MCF 10A (cell line): ENCODE data around the gene CDK10. TPM values are rescaled to one million over a fixed set of nuclear protein-coding genes. Genes with fewer than 3 reads are reported as not detected.

ENCODE experiments used
- BruUV-seq: library from RNA; stranded (reverse); fragments of 400-500 nt; replicated peaks from 2 replicates; lab custom pipeline; 2021; lab: Mats Ljungman, UMichigan
- CTCF ChIA-PET: fragments of 300-600 bp; sonication (Branson Sonifier 250); formaldehyde crosslinking; extraction: SDS; loops from one replicate; lab custom pipeline; 2021; ENCODE audit warnings: antibody characterized with exemption, inconsistent platforms; lab: Yijun Ruan, JAX
- POLR2A ChIA-PET: fragments of 300-600, 350-650 bp; sonication (Branson Sonifier 250); formaldehyde crosslinking; extraction: SDS; loops from one replicate; lab custom pipeline; 2020; ENCODE audit warnings: antibody characterized with exemption, inconsistent platforms; lab: Yijun Ruan, JAX
- DNase-seq: peaks from one replicate; pipeline ENCODE4 v3.0.0-alpha.2; 2018; ENCODE audit not compliant: unreplicated experiment
- H3K27ac Mint-ChIP-seq: one replicate; pipeline ENCODE4 v1.8.0; 2022; ENCODE audit warnings: mild to moderate bottlenecking, low read depth, mixed read lengths; ENCODE audit not compliant: unreplicated experiment
- H3K27me3 Mint-ChIP-seq: one replicate; pipeline ENCODE4 v1.8.0; 2022; ENCODE audit warnings: mixed read lengths; ENCODE audit not compliant: insufficient read depth, unreplicated experiment
- H3K36me3 Mint-ChIP-seq: one replicate; pipeline ENCODE4 v1.8.0; 2022; ENCODE audit warnings: mild to moderate bottlenecking, moderate library complexity, mixed read lengths; ENCODE audit not compliant: insufficient read depth, unreplicated experiment
- H3K4me1 Mint-ChIP-seq: one replicate; pipeline ENCODE4 v1.8.0; 2022; ENCODE audit warnings: mixed read lengths; ENCODE audit not compliant: insufficient read depth, unreplicated experiment
- H3K4me3 Mint-ChIP-seq: one replicate; pipeline ENCODE4 v1.8.0; 2022; ENCODE audit warnings: mild to moderate bottlenecking, moderate library complexity, mixed read lengths; ENCODE audit not compliant: unreplicated experiment
- H3K9me3 Mint-ChIP-seq: one replicate; pipeline ENCODE4 v1.8.0; 2022; ENCODE audit warnings: mixed read lengths; ENCODE audit not compliant: unreplicated experiment
- intact Hi-C: fragments of 100-400 bp; cut with micrococcal nuclease; formaldehyde crosslinking; loops from 2 replicates; pipeline ENCODE4 v1.14.1; 2022
- total RNA-seq: library from RNA; stranded (reverse); gene quantifications from 2 replicates; pipeline ENCODE4 v1.2.3, GENCODE V29; 2022
- TF ChIP-seq, protein P1 (sequence below): fragments of 200-600 bp; IDR thresholded peaks from one replicate; pipeline ENCODE4 v1.8.0; 2022; ENCODE audit warnings: antibody characterized with exemption, mild to moderate bottlenecking; ENCODE audit not compliant: unreplicated experiment

CDK10 gene
- total RNA-seq, 1 experiment from 2014 or later = 83.4 TPM

DNA sequence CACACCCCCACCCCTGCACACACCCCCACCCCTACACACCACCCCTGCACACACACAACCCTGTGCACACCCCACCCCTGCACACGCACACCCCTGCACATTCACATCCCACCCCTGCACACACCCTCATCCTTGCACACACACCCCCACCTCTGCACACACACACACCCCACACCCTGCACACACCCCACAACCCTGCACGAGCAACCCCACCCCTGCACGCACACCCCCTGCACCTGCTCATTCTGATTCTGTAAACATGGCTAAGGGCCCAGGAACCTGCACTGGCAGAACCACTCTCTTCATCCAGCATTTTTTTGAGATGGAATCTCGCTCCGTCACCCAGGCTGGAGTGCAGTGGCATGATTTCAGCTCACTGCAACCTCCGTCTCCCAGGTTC, 47.1 kb upstream of the CDK10 start:
- Mint-ChIP-seq H3K4me1 (peaks cover 8% of the 10 kb centered on the region), H3K27ac (no peak overlapping the region), H3K9me3 (no peaks in the 10 kb centered on the region), H3K27me3 (no peaks in the 10 kb centered on the region), H3K36me3 (no peaks in the 10 kb centered on the region), H3K4me3 (no peak overlapping the region)
- no TSS peak for BruUV-seq
- ChIA-PET CTCF (interaction anchor here (0.6 to 4.7 kb wide), 3 partner anchors 24 to 135 kb away, joined by 3 to 27 read pairs (median 4); no protein-coding TSS in a partner anchor), POLR2A (no interaction called here)
- TF ChIP-seq, protein P1, sequence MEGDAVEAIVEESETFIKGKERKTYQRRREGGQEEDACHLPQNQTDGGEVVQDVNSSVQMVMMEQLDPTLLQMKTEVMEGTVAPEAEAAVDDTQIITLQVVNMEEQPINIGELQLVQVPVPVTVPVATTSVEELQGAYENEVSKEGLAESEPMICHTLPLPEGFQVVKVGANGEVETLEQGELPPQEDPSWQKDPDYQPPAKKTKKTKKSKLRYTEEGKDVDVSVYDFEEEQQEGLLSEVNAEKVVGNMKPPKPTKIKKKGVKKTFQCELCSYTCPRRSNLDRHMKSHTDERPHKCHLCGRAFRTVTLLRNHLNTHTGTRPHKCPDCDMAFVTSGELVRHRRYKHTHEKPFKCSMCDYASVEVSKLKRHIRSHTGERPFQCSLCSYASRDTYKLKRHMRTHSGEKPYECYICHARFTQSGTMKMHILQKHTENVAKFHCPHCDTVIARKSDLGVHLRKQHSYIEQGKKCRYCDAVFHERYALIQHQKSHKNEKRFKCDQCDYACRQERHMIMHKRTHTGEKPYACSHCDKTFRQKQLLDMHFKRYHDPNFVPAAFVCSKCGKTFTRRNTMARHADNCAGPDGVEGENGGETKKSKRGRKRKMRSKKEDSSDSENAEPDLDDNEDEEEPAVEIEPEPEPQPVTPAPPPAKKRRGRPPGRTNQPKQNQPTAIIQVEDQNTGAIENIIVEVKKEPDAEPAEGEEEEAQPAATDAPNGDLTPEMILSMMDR = no peak
- intact Hi-C loops = no loop called here
- no peak for DNase-seq

DNA sequence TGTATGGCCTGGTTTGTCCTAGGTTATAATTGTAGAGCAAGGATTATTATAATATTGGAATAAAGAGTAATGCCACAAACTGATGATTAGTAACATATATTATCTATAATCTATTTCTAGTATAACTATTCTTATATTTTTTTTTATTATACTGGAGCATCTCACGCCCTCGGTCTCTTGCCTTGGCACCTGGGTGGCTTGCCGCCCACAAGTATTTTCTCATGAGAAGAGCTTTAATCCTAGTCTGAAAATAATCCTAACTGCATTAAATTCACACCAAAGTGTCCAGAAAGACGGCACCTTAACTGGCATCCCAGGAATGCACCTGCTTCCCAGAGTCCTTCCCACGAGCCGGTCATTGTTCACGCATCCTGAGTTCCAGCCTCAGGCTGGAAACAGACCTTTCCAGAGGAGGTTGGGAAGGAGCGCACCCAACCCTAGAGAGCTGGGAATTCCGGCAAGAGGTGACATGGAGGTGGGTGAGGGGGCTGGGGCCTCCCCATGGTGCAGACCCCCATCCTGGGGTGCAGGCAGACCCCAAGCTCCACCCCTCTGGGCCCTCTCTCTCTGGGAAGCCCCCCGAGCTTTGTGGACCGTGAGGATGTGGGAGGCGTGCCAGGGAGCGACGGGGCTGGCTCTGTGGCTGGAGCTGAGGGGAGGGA, 44.9 kb upstream of the CDK10 start:
- peaks cover 18% of the 10 kb centered on the region for H3K36me3 Mint-ChIP-seq
- CTCF ChIA-PET = interaction anchor here (0.6 to 4.7 kb wide), 26 partner anchors 8 to 531 kb away, joined by 3 to 27 read pairs (median 4); partner anchors contain the start of genes CPNE7, DPEP1 and ZNF778
- intact Hi-C loops = loop anchor here (1.0 to 2.0 kb wide), 4 partner anchors 26 to 67 kb away; no protein-coding TSS in a partner anchor
- POLR2A ChIA-PET = interaction anchor here (1.2 to 1.6 kb wide), 6 partner anchors 17 to 133 kb away, joined by 3 to 5 read pairs (median 4); partner anchors contain the start of gene SPG7
- no peak overlapping the region for H3K27ac Mint-ChIP-seq
- H3K9me3 Mint-ChIP-seq = no peaks in the 10 kb centered on the region
- BruUV-seq = no TSS peak
- H3K27me3 Mint-ChIP-seq = no peaks in the 10 kb centered on the region
- TF ChIP-seq, protein P1 = no peak
- peaks cover 8% of the 10 kb centered on the region for H3K4me1 Mint-ChIP-seq
- no peak for DNase-seq
- H3K4me3 Mint-ChIP-seq = no peak overlapping the region

DNA sequence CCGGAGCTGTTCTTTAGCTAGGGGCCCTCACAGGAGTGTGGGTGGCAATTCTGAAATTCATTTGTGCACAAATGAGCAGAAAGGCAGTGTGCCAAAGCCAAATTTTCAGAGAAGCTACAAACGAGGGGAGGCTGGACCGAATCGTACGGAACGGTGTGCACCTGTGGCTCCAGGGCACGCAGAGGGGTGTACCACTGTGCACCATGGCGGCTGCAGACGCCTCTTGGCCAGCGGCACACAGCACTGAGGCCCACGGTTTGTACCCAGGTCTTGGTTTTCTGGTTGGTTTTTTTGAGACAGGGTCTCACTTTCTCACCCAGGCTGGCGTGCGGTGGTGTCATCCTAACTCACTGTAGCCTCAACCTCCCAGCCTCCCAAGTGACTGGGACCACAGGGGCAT, 43.9 kb upstream of the CDK10 start:
- H3K36me3 Mint-ChIP-seq = peaks cover 28% of the 10 kb centered on the region

More for the DNA sequence above, 43.9 kb upstream of the CDK10 start:
- no peak overlapping the region for H3K4me3 Mint-ChIP-seq
- H3K27ac Mint-ChIP-seq = no peak overlapping the region
- no peaks in the 10 kb centered on the region for H3K27me3 Mint-ChIP-seq
- DNase-seq = no peak
- TF ChIP-seq, protein P1 = no peak
- H3K4me1 Mint-ChIP-seq = peaks cover 12% of the 10 kb centered on the region
- TSS peak; percentile 9 for BruUV-seq
- intact Hi-C loops = no loop called here
- CTCF ChIA-PET = interaction anchor here (0.8 to 4.7 kb wide), 6 partner anchors 10 to 86 kb away, joined by 3 to 27 read pairs (median 6); partner anchors contain the start of gene DPEP1
- no peaks in the 10 kb centered on the region for H3K9me3 Mint-ChIP-seq
- POLR2A ChIA-PET = interaction anchor here (1.5 kb wide), 2 partner anchors 10 to 134 kb away, joined by 3 to 4 read pairs; partner anchors contain the start of gene SPG7
